DOHH2 (cell line): Measurements from ENCODE around the gene SEPTIN8.
A peak's percentile ranks its signal among the peaks of the same experiment; 100 is the strongest.

Source experiments
- H3F3A ChIP-seq: fragments of 200-600 bp; sonication (generic), shearing (Covaris generic); 2 replicates; pipeline ENCODE4 v1.6.0; 2016; ENCODE audit warnings: antibody characterized with exemption, mild to moderate bottlenecking; ENCODE audit not compliant: control insufficient read depth, insufficient read depth
- H3K27ac ChIP-seq: fragments of 200-600 bp; sonication (generic); 2 replicates; pipeline ENCODE4 v1.5.1; 2014; ENCODE audit warnings: low read depth, mild to moderate bottlenecking, low read length, moderate library complexity
- H3K27me3 ChIP-seq: fragments of 200-600 bp; sonication (generic); 2 replicates; pipeline ENCODE4 v1.6.1; 2014; ENCODE audit warnings: mild to moderate bottlenecking, low read length, mixed read lengths; ENCODE audit not compliant: control insufficient read depth
- H3K36me3 ChIP-seq: fragments of 200-600 bp; sonication (generic); 2 replicates; pipeline ENCODE4 v1.6.1; 2014; ENCODE audit warnings: mild to moderate bottlenecking, low read length, moderate library complexity, mixed read lengths; ENCODE audit not compliant: control insufficient read depth
- H3K4me1 ChIP-seq: fragments of 200-600 bp; sonication (generic); 2 replicates; pipeline ENCODE4 v1.6.1; 2014; ENCODE audit warnings: mild to moderate bottlenecking, low read length, mixed read lengths; ENCODE audit not compliant: control insufficient read depth
- H3K4me2 ChIP-seq: fragments of 200-600 bp; sonication (generic); 2 replicates; pipeline ENCODE4 v1.6.0; 2014; ENCODE audit warnings: mild to moderate bottlenecking, low read length, moderate library complexity
- H3K4me3 ChIP-seq: fragments of 200-600 bp; sonication (generic); 2 replicates; pipeline ENCODE4 v1.5.1; 2014; ENCODE audit warnings: mild to moderate bottlenecking, low read length, mixed read lengths
- H3K79me2 ChIP-seq: fragments of 200-600 bp; sonication (generic); 2 replicates; pipeline ENCODE4 v1.6.1; 2014; ENCODE audit warnings: mild to moderate bottlenecking, low read length, mixed read lengths; ENCODE audit not compliant: control insufficient read depth
- H3K9me2 ChIP-seq: fragments of 200-600 bp; sonication (generic); replicated peaks from 2 replicates; pipeline ENCODE4 v1.6.1; 2014; ENCODE audit warnings: mild to moderate bottlenecking, low read length, mixed read lengths; ENCODE audit not compliant: control insufficient read depth
- H3K9me3 ChIP-seq: fragments of 200-600 bp; sonication (generic); 2 replicates; pipeline ENCODE4 v1.6.1; 2014; ENCODE audit warnings: antibody characterized with exemption, low read length, mixed read lengths; ENCODE audit not compliant: control insufficient read depth, insufficient read depth
- H4K20me1 ChIP-seq: fragments of 200-600 bp; sonication (generic); 2 replicates; pipeline ENCODE4 v1.6.0; 2014; ENCODE audit warnings: low read depth, mild to moderate bottlenecking, antibody characterized with exemption, low read length, moderate library complexity; ENCODE audit not compliant: control insufficient read depth, insufficient read depth
- CTCF ChIP-seq: fragments of 200-600 bp; sonication (generic); IDR thresholded peaks from one replicate; pipeline ENCODE4 v1.5.1; 2014; ENCODE audit warnings: antibody characterized with exemption, mild to moderate bottlenecking, low read depth, low read length; ENCODE audit not compliant: poor library complexity, severe bottlenecking
- EZH2phosphoT487 ChIP-seq: fragments of 200-600 bp; sonication (generic); IDR thresholded peaks from 2 replicates; pipeline ENCODE4 v1.6.1; 2017; ENCODE audit warnings: borderline replicate concordance, mild to moderate bottlenecking, antibody characterized with exemption, low read length, moderate library complexity, mixed read lengths

SEPTIN8 gene

DNA sequence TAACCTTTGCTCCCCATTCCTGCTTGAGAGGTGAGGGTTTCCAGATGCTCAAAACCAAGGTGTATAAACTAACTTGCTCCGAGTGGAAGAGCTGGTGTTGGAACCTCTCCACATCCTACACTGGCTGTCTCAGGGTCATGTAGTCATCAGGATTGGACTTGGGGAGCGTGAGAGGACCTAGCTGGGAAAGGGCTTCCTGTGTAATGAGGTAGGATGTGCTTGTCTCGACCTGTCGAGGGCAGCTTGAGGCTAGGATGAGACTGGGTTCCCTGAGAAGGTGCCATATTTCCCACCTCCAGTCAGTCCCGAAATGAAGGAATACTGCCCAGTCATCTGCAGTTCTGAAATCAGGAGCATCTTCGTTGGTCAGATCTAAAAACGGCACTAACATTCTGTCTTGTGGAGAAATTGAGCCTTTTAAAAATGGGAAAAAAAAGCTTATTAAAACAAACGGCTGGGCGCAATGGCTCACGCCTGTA, 28.5 kb downstream of the SEPTIN8 start:
- Histone ChIP-seq H3K9me3 (no peaks in the 10 kb centered on the region), H3K79me2 (no peaks in the 10 kb centered on the region), H3K4me3 (no peak overlapping the region), H3K36me3 (no peaks in the 10 kb centered on the region), H4K20me1 (no peaks in the 10 kb centered on the region), H3K4me2 (no peak overlapping the region), H3K4me1 (peaks cover 10% of the 10 kb centered on the region), H3K9me2 (no peaks in the 10 kb centered on the region), H3K27ac (no peak overlapping the region), H3K27me3 (peaks cover 60% of the 10 kb centered on the region), H3F3A (no peaks in the 10 kb centered on the region)
- TF ChIP-seq CTCF (no peak), EZH2phosphoT487 (no peak)

DNA sequence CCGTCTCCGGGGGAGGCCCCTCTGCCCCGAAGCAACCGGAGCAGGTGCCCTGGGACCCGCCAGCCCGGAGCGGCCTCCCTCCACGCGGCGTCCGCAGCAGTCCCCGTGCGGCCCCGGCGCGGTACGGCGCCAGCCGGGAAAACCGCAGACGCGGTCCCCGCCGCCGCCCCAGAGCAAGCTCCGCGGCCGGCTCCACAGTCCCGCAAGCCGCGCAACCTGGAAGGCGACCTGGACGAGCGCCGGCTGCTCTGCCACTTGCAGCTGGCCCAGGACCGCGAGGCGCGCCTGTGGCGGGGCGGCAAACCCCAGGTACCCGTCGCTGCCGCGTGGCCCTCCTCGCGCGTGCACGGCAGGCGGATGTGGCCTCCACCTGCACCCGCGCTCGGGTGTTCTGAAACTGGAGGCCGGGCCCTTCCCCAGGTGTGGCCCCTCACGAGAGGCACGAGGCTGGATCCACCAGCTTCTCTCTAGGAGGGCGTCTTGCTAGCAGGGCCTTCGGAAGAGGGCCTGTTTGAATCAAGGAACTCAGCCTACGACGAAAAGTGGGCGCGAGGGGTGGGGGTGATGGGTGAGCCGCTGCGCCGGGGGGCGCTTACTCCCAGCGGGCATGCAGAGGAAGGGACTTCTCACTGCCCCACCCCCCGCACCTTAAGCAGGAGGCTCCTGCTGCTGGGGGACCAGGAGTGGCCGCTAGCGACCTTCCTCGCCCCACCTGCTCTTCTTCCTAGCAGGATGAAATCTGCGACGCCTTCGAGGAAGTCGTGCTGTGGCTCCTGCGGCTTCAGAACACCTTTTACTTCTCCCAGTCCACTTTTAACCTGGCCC, 29.2 kb downstream of the SEPTIN8 start:
- Histone ChIP-seq H3K27me3 (peaks cover 60% of the 10 kb centered on the region), H3F3A (no peaks in the 10 kb centered on the region), H3K27ac (no peak overlapping the region), H3K9me3 (no peaks in the 10 kb centered on the region), H3K79me2 (no peaks in the 10 kb centered on the region), H3K4me2 (peak overlapping the region; percentile 88), H3K4me1 (peaks cover 10% of the 10 kb centered on the region), H3K36me3 (no peaks in the 10 kb centered on the region), H3K9me2 (no peaks in the 10 kb centered on the region), H4K20me1 (no peaks in the 10 kb centered on the region), H3K4me3 (peak overlapping the region; percentile 79)
- no peak for TF ChIP-seq CTCF
- no peak for TF ChIP-seq EZH2phosphoT487

DNA sequence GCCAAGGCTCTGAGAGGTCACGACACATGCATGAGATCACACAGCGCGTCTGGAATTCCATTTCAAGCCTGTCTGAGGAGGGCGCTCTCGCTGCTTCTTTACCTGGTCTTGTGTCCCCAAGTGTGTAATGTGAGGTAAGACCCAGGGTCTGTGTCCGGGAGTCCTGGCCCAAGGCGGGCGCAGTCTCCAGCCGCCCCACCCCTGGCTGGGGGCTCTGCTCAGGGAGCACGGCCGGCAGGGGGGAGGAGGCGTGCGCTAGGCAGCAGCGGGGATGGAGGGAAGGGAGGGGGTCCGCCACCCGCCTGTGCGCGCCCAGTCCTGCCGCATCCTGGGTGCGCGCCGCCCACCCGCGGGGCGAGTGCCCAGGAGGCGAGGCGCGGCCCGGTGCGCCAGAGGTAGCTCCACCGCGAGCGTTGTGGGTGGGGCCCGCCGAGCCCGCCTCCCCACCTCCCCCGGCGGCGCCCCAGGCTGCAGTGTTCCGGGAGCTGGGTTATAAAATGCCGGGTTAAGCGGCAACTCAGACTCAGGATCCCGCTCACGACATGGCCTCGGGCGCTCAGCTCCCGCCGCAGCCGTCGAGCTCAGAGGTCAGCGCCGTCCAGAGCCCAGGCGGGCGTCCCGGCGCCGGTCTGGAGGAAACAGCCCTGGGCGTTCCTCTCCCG, 30.0 kb downstream of the SEPTIN8 start, which contains the start of gene CCNI2:
CCNI2 (plus strand) TSS at position 473 of the 662 bp plus-strand sequence; CDS start at position 543, 70 bp downstream.
- Histone ChIP-seq H3K4me3 (peak within 1 kb of the TSS; percentile 79), H3K79me2 (no peaks in the 10 kb centered on the region), H3K9me2 (no peaks in the 10 kb centered on the region), H3K36me3 (no peaks in the 10 kb centered on the region), H3K4me2 (peak within 1 kb of the TSS; percentile 88), H3K4me1 (peaks cover 10% of the 10 kb centered on the region), H3K9me3 (no peaks in the 10 kb centered on the region), H3K27ac (no peak within 1 kb of the TSS), H3F3A (no peaks in the 10 kb centered on the region), H3K27me3 (peaks cover 58% of the 10 kb centered on the region), H4K20me1 (no peaks in the 10 kb centered on the region)
- 0 out of 2 replicates have a peak, but pooled peaks have one; percentile 65 for TF ChIP-seq EZH2phosphoT487
- TF ChIP-seq CTCF, result peak; percentile 72
